ENCODE data around the gene FAS.

DNA sequence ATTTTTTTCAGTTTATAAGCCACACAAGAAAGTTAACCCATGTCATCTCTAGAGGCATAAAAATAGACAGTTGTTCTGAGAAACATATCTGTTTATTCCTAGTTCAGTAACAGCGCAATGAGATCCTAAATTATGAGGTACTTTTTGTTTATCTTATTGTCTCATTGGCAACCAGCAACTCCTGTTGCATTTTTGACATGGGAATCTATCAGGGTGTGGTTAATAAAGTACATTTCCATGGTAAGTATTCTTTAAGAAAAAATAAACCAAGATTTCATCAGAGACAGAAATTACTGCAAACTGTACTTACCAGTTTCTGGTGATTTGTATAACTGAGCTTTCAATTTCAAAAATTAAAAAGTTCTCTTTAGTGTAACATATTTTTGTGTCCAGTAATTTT is 9.0 kb downstream of the FAS start:
- TF ChIP-seq, protein P1, sequence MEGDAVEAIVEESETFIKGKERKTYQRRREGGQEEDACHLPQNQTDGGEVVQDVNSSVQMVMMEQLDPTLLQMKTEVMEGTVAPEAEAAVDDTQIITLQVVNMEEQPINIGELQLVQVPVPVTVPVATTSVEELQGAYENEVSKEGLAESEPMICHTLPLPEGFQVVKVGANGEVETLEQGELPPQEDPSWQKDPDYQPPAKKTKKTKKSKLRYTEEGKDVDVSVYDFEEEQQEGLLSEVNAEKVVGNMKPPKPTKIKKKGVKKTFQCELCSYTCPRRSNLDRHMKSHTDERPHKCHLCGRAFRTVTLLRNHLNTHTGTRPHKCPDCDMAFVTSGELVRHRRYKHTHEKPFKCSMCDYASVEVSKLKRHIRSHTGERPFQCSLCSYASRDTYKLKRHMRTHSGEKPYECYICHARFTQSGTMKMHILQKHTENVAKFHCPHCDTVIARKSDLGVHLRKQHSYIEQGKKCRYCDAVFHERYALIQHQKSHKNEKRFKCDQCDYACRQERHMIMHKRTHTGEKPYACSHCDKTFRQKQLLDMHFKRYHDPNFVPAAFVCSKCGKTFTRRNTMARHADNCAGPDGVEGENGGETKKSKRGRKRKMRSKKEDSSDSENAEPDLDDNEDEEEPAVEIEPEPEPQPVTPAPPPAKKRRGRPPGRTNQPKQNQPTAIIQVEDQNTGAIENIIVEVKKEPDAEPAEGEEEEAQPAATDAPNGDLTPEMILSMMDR (IDR thresholded peaks at IDR 0.05): no peak
- no peak for TF ChIP-seq POLR2A (IDR thresholded peaks at IDR 0.05)
- TF ChIP-seq EP300 (IDR thresholded peaks at IDR 0.05): no peak
- no peak for TF ChIP-seq POLR2AphosphoS5 (IDR thresholded peaks at IDR 0.05)

Data from upper lobe of left lung (tissue), 4 donors.